Heart left ventricle (tissue), 16 donors: ENCODE measurements around the gene TAP2. TPM values are rescaled to one million over a fixed set of nuclear protein-coding genes. Genes with fewer than 3 reads are reported as not detected.

Experiments used
- ATAC-seq, 4 donors: fragments of 200-7000 bp; cut with Tn5 transposase; one replicate each; pipeline ENCODE4 v1.9.1; 2020 to 2022; ENCODE audit warnings: moderate library complexity in 4 of 4, mild to moderate bottlenecking in 3 of 4, moderate number of reproducible peaks in 1 of 4
- DNase-seq, 5 donors: peaks; one replicate each; pipeline ENCODE4 v3.0.0-alpha.2; 2020
- H3K27ac ChIP-seq, 12 donors: fragments of 200-600 bp; sonication (generic) in 4 of 12; one replicate each; pipeline versions ENCODE4 v1.5.0 to v1.8.0; 2016 to 2022; ENCODE audit warnings: mild to moderate bottlenecking in 2 of 12
- H3K27me3 ChIP-seq, 9 donors: fragments of 200-600 bp; sonication (generic) in 2 of 9; one replicate each; pipeline versions ENCODE4 v1.5.1 to v1.8.0; 2016 to 2022; ENCODE audit warnings: mild to moderate bottlenecking in 3 of 9
- H3K36me3 ChIP-seq, 9 donors: fragments of 200-600 bp; sonication (generic) in 2 of 9; one replicate each; pipeline versions ENCODE4 v1.5.0 to v1.8.0; 2018 to 2022; ENCODE audit warnings: mild to moderate bottlenecking in 2 of 9
- H3K4me1 ChIP-seq, 12 donors: fragments of 200-600 bp; sonication (generic) in 4 of 12; one replicate each; pipeline versions ENCODE4 v1.5.0 to v1.8.0; 2016 to 2022; ENCODE audit warnings: mild to moderate bottlenecking in 3 of 12
- H3K4me3 ChIP-seq, 12 donors: fragments of 200-600 bp; sonication (generic) in 4 of 12; one replicate each; pipeline versions ENCODE4 v1.5.0 to v1.8.0; 2017 to 2022; ENCODE audit warnings: mild to moderate bottlenecking in 9 of 12, moderate library complexity in 4 of 12
- H3K9me3 ChIP-seq, 12 donors: fragments of 200-600 bp; sonication (generic) in 4 of 12; one replicate each; pipeline versions ENCODE4 v1.5.0 to v1.8.0; 2016 to 2022; ENCODE audit warnings: mild to moderate bottlenecking in 1 of 12
- CTCF ChIP-seq, 12 donors: fragments of 200-600 bp; sonication (generic) in 4 of 12; IDR thresholded peaks; one replicate each; pipeline versions ENCODE4 v1.5.0 to v1.8.0; 2018 to 2022; ENCODE audit warnings: antibody characterized with exemption in 12 of 12, mild to moderate bottlenecking in 5 of 12
- POLR2A ChIP-seq, 2 donors: fragments of 450-650 bp; IDR thresholded peaks; one replicate each; pipeline ENCODE4 v1.6.1; 2017; ENCODE audit warnings: antibody characterized with exemption in 2 of 2, mild to moderate bottlenecking in 2 of 2, moderate library complexity in 2 of 2
- WGBS, 4 donors: extraction: QIAGEN DNeasy Blood & Tissue Kit in 2 of 4; methylation state at CpG; one replicate each; pipeline versions ENCODE4 v1.1.5 to v1.1.7; 2013 to 2018; 5-methylcytosine and 5-hydroxymethylcytosine counted together
- intact Hi-C, 10 donors: fragments of 100-400 bp; cut with DNase I; formaldehyde crosslinking; loops; one replicate each; pipeline versions ENCODE4 v1.11.1 to v1.14.2; 2022
- polyA plus RNA-seq, 2 donors: library from polyadenylated mRNA; stranded (reverse); fragments of 200-250 nt; gene quantifications; one replicate each; pipeline ENCODE4 v1.2.3, GENCODE V29; 2013
- total RNA-seq, 9 donors: library from RNA; depleted of rRNA in 2 of 9; stranded (reverse); fragments of >200 nt in 2 of 9; fragmentation: NEBNext Ultra II Directional in 3 of 9; extraction: Animal tissue kit (Norgen Biotek cat#: 25700) in 3 of 9; gene quantifications; one replicate each; pipeline versions ENCODE4 v1.1.0 to v1.2.4, GENCODE V29; 2016 to 2023
- donor health status: ischemic (EF 13 %, LVEDD 7.1; RV severe dilation, severe dysfunction).
- donor health status: healthy with polysubstance abuse.
- donor health status: DM: no; HTN: yes; CAD: no.
- donor health status: DM: no; HTN: no; CAD: no.
- donor health status: ischemic (EF 25% LVEDD 6.9; RV normal size, moderate dysfunction).
- donor health status: ischemic (EF 25% LVEDD 5.7; RV mildly dilated, moderate dysfunction).
- donor health status: healthy.
- donor health status: DM: yes; HTN: yes; CAD: no.
- donor health status: ischemic (EF 35%, LVEDD 5.7; RV mildly dilated, moderate dysfunction).
- donor health status: nonischemic (EF 11% LVEDD 7.7; RV severe dilation, severe dysfunction).
- donor health status: DM: yes; HTN: yes; CAD: no.
- donor health status: PGD.
- donor health status: ischemic (EF 29% LVEDD 5.4; RV normal size, mild dysfunction).
- donor health status: nonischemic (EF 23%, LVEDD 6.1; RV moderate dilation, normal function).

The TAP2 gene
- total and polyA plus RNA-seq, 11 donors = 5.4 to 107 (median 12.6) TPM

- TF ChIP-seq POLR2A (IDR thresholded peaks at IDR 0.05) = no peak
- no peak for TF ChIP-seq CTCF (IDR thresholded peaks at IDR 0.05)
- no peak for DNase-seq
- Histone ChIP-seq H3K4me1 (peaks cover 0 to 72% (median 25%) of the 10 kb centered on the region in 12 donors), H3K27ac (peak overlapping the region in 5 of 12 donors; percentile 7 to 100 (median 94)), H3K9me3 (no peaks in the 10 kb centered on the region), H3K4me3 (peak overlapping the region in 5 of 12 donors; percentile 81 to 93 (median 85)), H3K27me3 (no peaks in the 10 kb centered on the region), H3K36me3 (peaks cover 0 to 59% (median 43%) of the 10 kb centered on the region in 9 donors)
- intact Hi-C loops = loop anchor here in 2 of 10 donors (5.0 kb wide), 2 partner anchors 125 to 130 kb away; partner anchors contain the start of gene BRD2 (in 1 of the 2)
- ATAC-seq = no peak
- 85 to 94% (median 92%) methylated on average over 6 of the region's 6 CpGs for whole genome bisulfite sequencing, 4 donors
These were observed 3.6 kb upstream of the TAP2 start for GRCh38 chr6:32842021-32842650.

DNA sequence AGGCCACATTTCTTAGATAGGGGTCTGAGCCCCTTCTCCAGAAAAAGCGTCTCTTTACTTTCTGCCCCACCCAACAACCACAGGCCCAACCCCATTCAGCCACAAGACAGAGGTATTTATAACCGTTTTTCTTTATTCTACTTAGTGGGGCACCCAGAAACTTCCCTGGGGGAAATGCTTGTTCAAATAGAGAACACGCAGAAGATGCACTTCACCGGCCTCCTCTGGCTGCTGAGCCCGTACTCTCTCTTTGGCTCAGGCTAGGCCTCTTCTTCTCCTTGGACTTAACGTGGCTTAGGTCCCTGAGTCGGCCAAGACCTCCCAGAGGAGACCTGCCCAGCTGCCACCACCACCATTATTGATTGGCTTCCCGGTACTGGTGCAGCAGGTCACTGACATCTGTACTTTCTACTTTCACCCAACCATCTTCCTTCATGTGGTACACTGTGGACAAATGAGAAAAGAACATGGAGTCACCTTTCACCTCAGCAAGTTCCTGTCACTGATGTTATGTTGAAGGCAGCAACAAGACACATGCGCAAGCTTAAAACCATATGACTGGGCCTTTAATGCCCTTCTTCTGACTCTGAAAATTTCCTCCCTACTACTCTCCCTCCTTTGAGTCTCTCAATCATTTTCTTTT, 2.2 kb upstream of the TAP2 start:
- WGBS, 4 donors = 82 to 89% (median 87%) methylated on average over 9 of the region's 9 CpGs
- H3K9me3 ChIP-seq = no peaks in the 10 kb centered on the region
- ATAC-seq = no peak
- no peak overlapping the region for H3K4me3 ChIP-seq
- DNase-seq = peak in 1 of 5 donors; percentile 16
- H3K4me1 ChIP-seq = peaks cover 0 to 71% (median 23%) of the 10 kb centered on the region in 12 donors
- H3K27me3 ChIP-seq = no peaks in the 10 kb centered on the region
- TF ChIP-seq POLR2A (IDR thresholded peaks at IDR 0.05) (no peak), CTCF (IDR thresholded peaks at IDR 0.05) (no peak)
- intact Hi-C loops = loop anchor here in 2 of 10 donors (5.0 kb wide), 2 partner anchors 127 to 132 kb away; partner anchors contain the start of gene BRD2 (in 1 of the 2)
- peak overlapping the region in 1 of 12 donors; percentile 100 for H3K27ac ChIP-seq
- peaks cover 0 to 59% (median 36%) of the 10 kb centered on the region in 9 donors for H3K36me3 ChIP-seq

- intact Hi-C loops = loop anchor here in 5 of 10 donors (2.0 to 5.0 kb wide), 4 partner anchors 13 to 33 kb away; partner anchors contain the start of genes PSMB9 (in 3 of the 5) and TAP1 (in 1 of the 5)
- TF ChIP-seq POLR2A (IDR thresholded peaks at IDR 0.05) (no peak), CTCF (IDR thresholded peaks at IDR 0.05) (no peak)
- Histone ChIP-seq H3K36me3 (peaks cover 0 to 62% (median 42%) of the 10 kb centered on the region in 9 donors), H3K27me3 (no peaks in the 10 kb centered on the region), H3K9me3 (no peaks in the 10 kb centered on the region), H3K27ac (peak overlapping the region in 10 of 12 donors; percentile 85 to 100 (median 96)), H3K4me3 (no peak overlapping the region), H3K4me1 (peaks cover 0 to 60% (median 21%) of the 10 kb centered on the region in 12 donors)
- WGBS, 4 donors = 86 to 91% (median 88%) methylated on average over 15 of the region's 15 CpGs
- DNase-seq (peak in 1 of 5 donors; percentile 40), ATAC-seq (no peak)
These were observed 817 bp upstream of the TAP2 start for GRCh38 chr6:32839356-32839755.

- no peak for ATAC-seq
- Histone ChIP-seq H3K4me1 (peaks cover 0 to 59% (median 16%) of the 10 kb centered on the region in 12 donors), H3K9me3 (no peaks in the 10 kb centered on the region), H3K36me3 (peaks cover 0 to 76% (median 51%) of the 10 kb centered on the region in 9 donors), H3K27me3 (no peaks in the 10 kb centered on the region), H3K27ac (peak overlapping the region; percentile 69 to 100 (median 96)), H3K4me3 (peak overlapping the region; percentile 60 to 96 (median 78))
- no peak for TF ChIP-seq CTCF (IDR thresholded peaks at IDR 0.05)
- no peak for TF ChIP-seq POLR2A (IDR thresholded peaks at IDR 0.05)
- 23 to 67% (median 42%) methylated on average over 4 to 12 of the region's 12 CpGs for WGBS, 4 donors
- intact Hi-C loops = loop anchor here in 8 of 10 donors (1.0 to 5.0 kb wide), 8 partner anchors 15 to 35 kb away; partner anchors contain the start of genes PSMB9 (in 5 of the 8) and TAP1 (in 2 of the 8)
- DNase-seq = no peak
These were observed 857 bp downstream of the TAP2 start for GRCh38 chr6:32837651-32838113.
